Neuronal stem cell (in vitro differentiated cells): ENCODE measurements around the gene GUCY2C.

ENCODE experiments used
- DNase-seq: peaks from one replicate; pipeline ENCODE4 v3.0.0-alpha.2; 2013; ENCODE audit warnings: low spot score
- H2AFZ ChIP-seq: one replicate; pipeline ENCODE4 v1.6.1; 2013; ENCODE audit warnings: mild to moderate bottlenecking, low read length, inconsistent platforms
- H2AK5ac ChIP-seq: 2 replicates; pipeline ENCODE4 v1.6.1; 2013; ENCODE audit warnings: low read depth, mild to moderate bottlenecking, inconsistent platforms, low read length, moderate library complexity, mixed read lengths
- H2BK120ac ChIP-seq: 2 replicates; pipeline ENCODE4 v1.6.1; 2013; ENCODE audit warnings: low read depth, mild to moderate bottlenecking, inconsistent platforms, low read length, moderate library complexity, mixed read lengths
- H2BK12ac ChIP-seq: one replicate; pipeline ENCODE4 v1.6.1; 2013; ENCODE audit warnings: low read length, inconsistent platforms
- H2BK15ac ChIP-seq: 2 replicates; pipeline ENCODE4 v1.6.1; 2013; ENCODE audit warnings: mild to moderate bottlenecking, low read length, inconsistent platforms, mixed read lengths
- H2BK5ac ChIP-seq: one replicate; pipeline ENCODE4 v1.6.1; 2013; ENCODE audit warnings: inconsistent platforms, mild to moderate bottlenecking, low read length, moderate library complexity
- H3K14ac ChIP-seq: one replicate; pipeline ENCODE4 v1.6.1; 2013; ENCODE audit warnings: low read length, inconsistent platforms
- H3K18ac ChIP-seq: 2 replicates; pipeline ENCODE4 v1.6.1; 2013; ENCODE audit warnings: low read length, inconsistent platforms
- H3K23ac ChIP-seq: 2 replicates; pipeline ENCODE4 v1.6.1; 2013; ENCODE audit warnings: low read depth, mild to moderate bottlenecking, mixed read lengths, low read length, inconsistent platforms; ENCODE audit not compliant: poor library complexity
- H3K27ac ChIP-seq: replicated peaks from 3 replicates; pipeline ENCODE4 v1.5.1; 2013; ENCODE audit warnings: low read length, inconsistent platforms
- H3K27me3 ChIP-seq, 3 experiments: 2 replicates each; pipeline ENCODE4 v1.6.1; 2013; ENCODE audit warnings: low read length in 3 of 3, mild to moderate bottlenecking in 2 of 3, inconsistent platforms in 1 of 3, low read depth in 1 of 3, mixed read lengths in 1 of 3, moderate library complexity in 1 of 3; ENCODE audit not compliant: control insufficient read depth in 3 of 3, insufficient read depth in 3 of 3
- H3K36me3 ChIP-seq, 2 donors: replicated peaks in 1 of 2; 2 replicates each; pipeline ENCODE4 v1.6.1; 2013; ENCODE audit warnings: low read length in 2 of 2; ENCODE audit not compliant: control insufficient read depth in 2 of 2, insufficient read depth in 2 of 2
- H3K4ac ChIP-seq: 2 replicates; pipeline ENCODE4 v1.6.1; 2013; ENCODE audit warnings: inconsistent platforms, mild to moderate bottlenecking, low read length, moderate library complexity
- H3K4me1 ChIP-seq, 2 donors: 1 replicate in 1 of 2; 2 replicates in 1 of 2; pipeline ENCODE4 v1.6.1; 2013; ENCODE audit warnings: low read length in 2 of 2, low read depth in 1 of 2; ENCODE audit not compliant: control insufficient read depth in 2 of 2, insufficient read depth in 1 of 2
- H3K4me2 ChIP-seq: one replicate; pipeline ENCODE4 v1.6.1; 2013; ENCODE audit warnings: mild to moderate bottlenecking, low read length, inconsistent platforms; ENCODE audit not compliant: insufficient read depth, poor library complexity, severe bottlenecking
- H3K4me3 ChIP-seq, 2 donors: 2 replicates each; pipeline ENCODE4 v1.5.1; 2013; ENCODE audit warnings: low read length in 2 of 2, mild to moderate bottlenecking in 2 of 2, inconsistent platforms in 1 of 2, moderate library complexity in 1 of 2
- H3K79me1 ChIP-seq: one replicate; pipeline ENCODE4 v1.6.1; 2013; ENCODE audit warnings: low read depth, mild to moderate bottlenecking, inconsistent platforms, low read length, moderate library complexity
- H3K9ac ChIP-seq: one replicate; pipeline ENCODE4 v1.6.1; 2013; ENCODE audit warnings: mild to moderate bottlenecking, low read depth, low read length, inconsistent platforms; ENCODE audit not compliant: poor library complexity
- H3K9me3 ChIP-seq, 2 donors: replicated peaks in 1 of 2; 2 replicates each; pipeline versions ENCODE3 to v1.6.1; 2013; ENCODE audit warnings: low read length in 2 of 2, mild to moderate bottlenecking in 2 of 2, inconsistent platforms in 1 of 2, low read depth in 1 of 2, mixed read lengths in 1 of 2, moderate library complexity in 1 of 2; ENCODE audit not compliant: control insufficient read depth in 2 of 2, insufficient read depth in 1 of 2
- H4K8ac ChIP-seq: one replicate; pipeline ENCODE4 v1.6.1; 2013; ENCODE audit warnings: low read depth, mild to moderate bottlenecking, inconsistent platforms, low read length, moderate library complexity
- H4K91ac ChIP-seq: one replicate; pipeline ENCODE4 v1.6.1; 2013; ENCODE audit warnings: low read length, low read depth, mild to moderate bottlenecking, inconsistent platforms; ENCODE audit not compliant: poor library complexity
- WGBS, 2 donors: extraction: QIAGEN DNeasy Blood & Tissue Kit; methylation state at CpG; one replicate each; pipeline ENCODE4 v1.1.7; 2013; ENCODE audit warnings: missing lambda C conversion rate in 2 of 2, mixed read lengths in 1 of 2; ENCODE audit not compliant: insufficient read length in 2 of 2, insufficient replicate concordance in 1 of 2; ENCODE audit errors: extremely low coverage in 2 of 2; 5-methylcytosine and 5-hydroxymethylcytosine counted together

Gene GUCY2C

GRCh38 chr12:14577344-14577743, 119.1 kb downstream of the GUCY2C start:
- Histone ChIP-seq H2BK120ac (no peak overlapping the region), H4K8ac (no peak overlapping the region), H3K27me3 (no peaks in the 10 kb centered on the region), H3K9ac (no peak overlapping the region), H3K4ac (no peak overlapping the region), H3K27ac (no peak overlapping the region), H2AK5ac (no peak overlapping the region), H3K18ac (no peak overlapping the region), H3K9me3 (no peaks in the 10 kb centered on the region), H3K4me1 (no peaks in the 10 kb centered on the region), H3K36me3 (no peaks in the 10 kb centered on the region), H2BK5ac (no peak overlapping the region), H2BK15ac (no peak overlapping the region), H3K14ac (no peak overlapping the region), H3K23ac (no peak overlapping the region), H3K79me1 (no peaks in the 10 kb centered on the region), H3K4me3 (no peak overlapping the region), H4K91ac (no peak overlapping the region), H2AFZ (no peak overlapping the region), H3K4me2 (no peak overlapping the region), H2BK12ac (no peak overlapping the region)
- WGBS, 2 donors, result no CpG with 5 or more reads among the region's 1 CpG
- DNase-seq, result no peak

- no peaks in the 10 kb centered on the region for H3K36me3 ChIP-seq
- no peak overlapping the region for H2AFZ ChIP-seq
- no peak overlapping the region for H3K4me3 ChIP-seq
- no peak overlapping the region for H3K14ac ChIP-seq
- no peak overlapping the region for H4K91ac ChIP-seq
- no peaks in the 10 kb centered on the region for H3K79me1 ChIP-seq
- H3K18ac ChIP-seq, result no peak overlapping the region
- no peaks in the 10 kb centered on the region for H3K4me1 ChIP-seq
- H2BK15ac ChIP-seq, result no peak overlapping the region
- DNase-seq, result no peak
- H2AK5ac ChIP-seq, result no peak overlapping the region
- no peak overlapping the region for H3K9ac ChIP-seq
- no peaks in the 10 kb centered on the region for H3K27me3 ChIP-seq
- WGBS, 2 donors, result no CpG with 5 or more reads among the region's 8 CpGs
- no peak overlapping the region for H3K4me2 ChIP-seq
- H4K8ac ChIP-seq, result no peak overlapping the region
- no peak overlapping the region for H2BK120ac ChIP-seq
- H3K9me3 ChIP-seq, result no peaks in the 10 kb centered on the region
- no peak overlapping the region for H2BK5ac ChIP-seq
- no peak overlapping the region for H2BK12ac ChIP-seq
- H3K23ac ChIP-seq, result no peak overlapping the region
- H3K27ac ChIP-seq, result no peak overlapping the region
- H3K4ac ChIP-seq, result no peak overlapping the region
Measured at GRCh38 chr12:14576896-14577295, 119.5 kb downstream of the GUCY2C start.

GRCh38 chr12:14575585-14575984, 120.8 kb downstream of the GUCY2C start:
- Histone ChIP-seq H3K23ac (no peak overlapping the region), H2BK120ac (no peak overlapping the region), H3K27me3 (no peaks in the 10 kb centered on the region), H3K36me3 (no peaks in the 10 kb centered on the region), H3K9ac (no peak overlapping the region), H3K9me3 (no peaks in the 10 kb centered on the region), H2AFZ (no peak overlapping the region), H3K4me3 (no peak overlapping the region), H4K8ac (no peak overlapping the region), H2BK15ac (no peak overlapping the region), H3K14ac (no peak overlapping the region), H3K27ac (no peak overlapping the region), H2BK12ac (no peak overlapping the region), H3K79me1 (no peaks in the 10 kb centered on the region), H3K18ac (no peak overlapping the region), H3K4me1 (no peaks in the 10 kb centered on the region), H4K91ac (no peak overlapping the region), H3K4me2 (no peak overlapping the region), H2AK5ac (no peak overlapping the region), H3K4ac (no peak overlapping the region), H2BK5ac (no peak overlapping the region)
- WGBS, 2 donors, result no CpG with 5 or more reads among the region's 1 CpG
- DNase-seq, result no peak

GRCh38 chr12:14573118-14573517, 123.3 kb downstream of the GUCY2C start:
- Histone ChIP-seq H4K91ac (no peak overlapping the region), H3K27me3 (peaks cover 0 to 3% (median 2%) of the 10 kb centered on the region in 3 experiments), H3K4me3 (no peak overlapping the region), H3K9me3 (peaks cover 0 to under 1% of the 10 kb centered on the region in 2 donors), H2AFZ (no peak overlapping the region), H3K14ac (no peak overlapping the region), H2BK5ac (no peak overlapping the region), H3K23ac (no peak overlapping the region), H2BK12ac (no peak overlapping the region), H3K4me1 (peaks cover 0 to under 1% of the 10 kb centered on the region in 2 donors), H3K36me3 (no peaks in the 10 kb centered on the region), H2AK5ac (no peak overlapping the region), H3K79me1 (no peaks in the 10 kb centered on the region), H3K9ac (no peak overlapping the region), H3K27ac (no peak overlapping the region), H3K18ac (no peak overlapping the region), H2BK120ac (no peak overlapping the region), H3K4ac (no peak overlapping the region), H3K4me2 (no peak overlapping the region), H4K8ac (no peak overlapping the region), H2BK15ac (no peak overlapping the region)
- no CpG with 5 or more reads among the region's 5 CpGs for WGBS, 2 donors
- no peak for DNase-seq
